Panc1 (cell line): Measurements from ENCODE around the gene LRRC71. TPM values are rescaled to one million over a fixed set of nuclear protein-coding genes. Genes with fewer than 3 reads are reported as not detected.

ENCODE experiments used
- ATAC-seq: fragments of 200-7000 bp; cut with Tn5 transposase; 2 replicates; pipeline ENCODE4 v1.9.1; 2020; ENCODE audit warnings: mild to moderate bottlenecking, moderate library complexity
- BruUV-seq: library from RNA; stranded (reverse); fragments of 400-500 nt; replicated peaks from 2 replicates; lab custom pipeline; 2021; lab: Mats Ljungman, UMichigan
- CTCF ChIA-PET: fragments of 300-600 bp; sonication (Branson Sonifier 250); formaldehyde crosslinking; loops from one replicate; lab custom pipeline; 2022; ENCODE audit warnings: antibody characterized with exemption; lab: Charles Lee
- POLR2A ChIA-PET: fragments of 300-600 bp; sonication (Branson Sonifier 250); formaldehyde crosslinking; loops from one replicate; lab custom pipeline; 2022; ENCODE audit warnings: antibody characterized with exemption; lab: Charles Lee
- DNase-seq: peaks from one replicate; pipeline ENCODE4 v3.0.0-alpha.2; 2010; ENCODE audit warnings: low read depth, low spot score
- H3K27ac ChIP-seq: 2 replicates; pipeline ENCODE4 v1.5.1; 2011; ENCODE audit warnings: mild to moderate bottlenecking, low read length, inconsistent platforms
- H3K27me3 ChIP-seq: fragments of 200-500 bp; sonication (Bioruptor generic); 2 replicates; pipeline ENCODE4 v1.6.0; 2014; ENCODE audit warnings: low read length, inconsistent platforms; ENCODE audit not compliant: control insufficient read depth, insufficient read depth
- H3K36me3 ChIP-seq: fragments of 200-500 bp; sonication (Bioruptor generic); 2 replicates; pipeline ENCODE4 v1.5.1; 2014; ENCODE audit warnings: inconsistent platforms, mild to moderate bottlenecking, low read length, moderate library complexity; ENCODE audit not compliant: control insufficient read depth, insufficient read depth
- H3K4me1 ChIP-seq: 2 replicates; pipeline ENCODE4 v1.5.1; 2011; ENCODE audit warnings: inconsistent platforms, mild to moderate bottlenecking, low read length, moderate library complexity; ENCODE audit not compliant: control insufficient read depth, insufficient read depth
- H3K4me3 ChIP-seq, 2 experiments: 2 replicates each; pipeline ENCODE4 v1.5.1; 2011 to 2012; ENCODE audit warnings: low read depth in 2 of 2, low read length in 2 of 2, mild to moderate bottlenecking in 2 of 2, inconsistent platforms in 1 of 2, moderate library complexity in 1 of 2
- H3K9me3 ChIP-seq: fragments of 200-500 bp; sonication (Bioruptor generic); 2 replicates; pipeline ENCODE4 v1.5.1; 2014; ENCODE audit warnings: low read depth, mild to moderate bottlenecking, inconsistent platforms, low read length, moderate library complexity; ENCODE audit not compliant: control insufficient read depth, insufficient read depth
- POLR2AphosphoS5 ChIP-seq: IDR thresholded peaks from 2 replicates; pipeline ENCODE4 v1.6.1; 2012; ENCODE audit warnings: mild to moderate bottlenecking, low read depth, low read length, moderate library complexity
- SIN3A ChIP-seq: IDR thresholded peaks from 2 replicates; pipeline ENCODE4 v1.6.1; 2012; ENCODE audit warnings: low read depth, mild to moderate bottlenecking, low read length, moderate library complexity, borderline replicate concordance; ENCODE audit not compliant: insufficient read depth
- TCF7L2 ChIP-seq: IDR thresholded peaks from 2 replicates; pipeline ENCODE4 v1.6.1; 2011; ENCODE audit warnings: mild to moderate bottlenecking, low read depth, low read length, inconsistent platforms
- in situ Hi-C: cut with HindIII; loops from 2 replicates; pipeline ENCODE4 v1.10.0; 2016; ENCODE audit warnings: low sequenced_read_pairs, low pct_unique_long_range_greater_than_20kb
- intact Hi-C: fragments of 100-400 bp; cut with micrococcal nuclease; formaldehyde crosslinking; loops from one replicate; pipeline ENCODE4 v1.10.0; 2022; ENCODE audit not compliant: unreplicated experiment
- total RNA-seq: library from RNA; stranded (reverse); gene quantifications from one replicate; pipeline ENCODE4 v1.2.1, GENCODE V29; 2021; ENCODE audit not compliant: unreplicated experiment
- TF ChIP-seq, protein P1 (sequence below), 2 experiments: IDR thresholded peaks; 2 replicates each; pipeline ENCODE4 v1.6.1; 2011 to 2012; ENCODE audit warnings: low read depth in 2 of 2, control low read depth in 1 of 2, low read length in 1 of 2, mild to moderate bottlenecking in 1 of 2, moderate library complexity in 1 of 2; ENCODE audit not compliant: insufficient read depth in 1 of 2
- TF ChIP-seq, protein P2 (sequence below): fragments of 450-650 bp; IDR thresholded peaks from 2 replicates; pipeline ENCODE4 v1.5.1; 2017; ENCODE audit warnings: mild to moderate bottlenecking

Gene LRRC71
- total RNA-seq, 1 experiment from 2014 or later, result 0.77 TPM

DNA sequence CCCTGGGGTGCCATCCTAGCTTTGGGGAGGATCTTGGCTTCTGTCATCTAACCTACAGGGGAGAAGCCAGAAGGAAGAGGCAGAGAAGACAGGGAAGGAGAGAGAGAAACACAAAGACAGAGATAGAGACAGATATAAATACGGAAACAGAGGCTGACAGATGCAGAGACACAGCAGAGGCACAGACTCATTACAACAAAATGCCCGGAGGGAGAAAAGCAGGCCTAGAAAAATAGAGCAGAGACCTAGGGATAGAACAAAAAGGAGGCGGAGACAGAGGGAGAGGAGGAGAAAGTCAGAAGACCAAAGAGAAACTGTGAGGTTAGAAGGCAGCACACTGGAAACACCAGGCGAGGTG, 25.0 kb upstream of the LRRC71 start:
- CTCF ChIA-PET, result interaction anchor here (1.0 to 1.2 kb wide), 2 partner anchors 32 to 35 kb away, joined by 4 to 9 read pairs; partner anchors contain the start of gene NTRK1
- ATAC-seq (no peak), DNase-seq (no peak)
- intact Hi-C loops, result no loop called here
- BruUV-seq, result no TSS peak
- Histone ChIP-seq H3K4me1 (peaks cover 62% of the 10 kb centered on the region), H3K4me3 (peak overlapping the region in 1 of 2 experiments; percentile 52; a peak in 2 of 4 replicates), H3K36me3 (no peaks in the 10 kb centered on the region), H3K27me3 (no peaks in the 10 kb centered on the region), H3K9me3 (no peaks in the 10 kb centered on the region), H3K27ac (peak overlapping the region; percentile 91)
- TF ChIP-seq TCF7L2, result no peak
- TF ChIP-seq POLR2AphosphoS5, result no peak
- no peak for TF ChIP-seq SIN3A
- TF ChIP-seq, protein P1, sequence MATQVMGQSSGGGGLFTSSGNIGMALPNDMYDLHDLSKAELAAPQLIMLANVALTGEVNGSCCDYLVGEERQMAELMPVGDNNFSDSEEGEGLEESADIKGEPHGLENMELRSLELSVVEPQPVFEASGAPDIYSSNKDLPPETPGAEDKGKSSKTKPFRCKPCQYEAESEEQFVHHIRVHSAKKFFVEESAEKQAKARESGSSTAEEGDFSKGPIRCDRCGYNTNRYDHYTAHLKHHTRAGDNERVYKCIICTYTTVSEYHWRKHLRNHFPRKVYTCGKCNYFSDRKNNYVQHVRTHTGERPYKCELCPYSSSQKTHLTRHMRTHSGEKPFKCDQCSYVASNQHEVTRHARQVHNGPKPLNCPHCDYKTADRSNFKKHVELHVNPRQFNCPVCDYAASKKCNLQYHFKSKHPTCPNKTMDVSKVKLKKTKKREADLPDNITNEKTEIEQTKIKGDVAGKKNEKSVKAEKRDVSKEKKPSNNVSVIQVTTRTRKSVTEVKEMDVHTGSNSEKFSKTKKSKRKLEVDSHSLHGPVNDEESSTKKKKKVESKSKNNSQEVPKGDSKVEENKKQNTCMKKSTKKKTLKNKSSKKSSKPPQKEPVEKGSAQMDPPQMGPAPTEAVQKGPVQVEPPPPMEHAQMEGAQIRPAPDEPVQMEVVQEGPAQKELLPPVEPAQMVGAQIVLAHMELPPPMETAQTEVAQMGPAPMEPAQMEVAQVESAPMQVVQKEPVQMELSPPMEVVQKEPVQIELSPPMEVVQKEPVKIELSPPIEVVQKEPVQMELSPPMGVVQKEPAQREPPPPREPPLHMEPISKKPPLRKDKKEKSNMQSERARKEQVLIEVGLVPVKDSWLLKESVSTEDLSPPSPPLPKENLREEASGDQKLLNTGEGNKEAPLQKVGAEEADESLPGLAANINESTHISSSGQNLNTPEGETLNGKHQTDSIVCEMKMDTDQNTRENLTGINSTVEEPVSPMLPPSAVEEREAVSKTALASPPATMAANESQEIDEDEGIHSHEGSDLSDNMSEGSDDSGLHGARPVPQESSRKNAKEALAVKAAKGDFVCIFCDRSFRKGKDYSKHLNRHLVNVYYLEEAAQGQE (IDR thresholded peaks at IDR 0.05; ENCODE audit: insufficient read depth in 1 of 2, low read depth in 2 of 2, low read length in 1 of 2), result no peak
- TF ChIP-seq, protein P2, sequence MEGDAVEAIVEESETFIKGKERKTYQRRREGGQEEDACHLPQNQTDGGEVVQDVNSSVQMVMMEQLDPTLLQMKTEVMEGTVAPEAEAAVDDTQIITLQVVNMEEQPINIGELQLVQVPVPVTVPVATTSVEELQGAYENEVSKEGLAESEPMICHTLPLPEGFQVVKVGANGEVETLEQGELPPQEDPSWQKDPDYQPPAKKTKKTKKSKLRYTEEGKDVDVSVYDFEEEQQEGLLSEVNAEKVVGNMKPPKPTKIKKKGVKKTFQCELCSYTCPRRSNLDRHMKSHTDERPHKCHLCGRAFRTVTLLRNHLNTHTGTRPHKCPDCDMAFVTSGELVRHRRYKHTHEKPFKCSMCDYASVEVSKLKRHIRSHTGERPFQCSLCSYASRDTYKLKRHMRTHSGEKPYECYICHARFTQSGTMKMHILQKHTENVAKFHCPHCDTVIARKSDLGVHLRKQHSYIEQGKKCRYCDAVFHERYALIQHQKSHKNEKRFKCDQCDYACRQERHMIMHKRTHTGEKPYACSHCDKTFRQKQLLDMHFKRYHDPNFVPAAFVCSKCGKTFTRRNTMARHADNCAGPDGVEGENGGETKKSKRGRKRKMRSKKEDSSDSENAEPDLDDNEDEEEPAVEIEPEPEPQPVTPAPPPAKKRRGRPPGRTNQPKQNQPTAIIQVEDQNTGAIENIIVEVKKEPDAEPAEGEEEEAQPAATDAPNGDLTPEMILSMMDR, result no peak
- in situ Hi-C loops, result no loop called here
- POLR2A ChIA-PET, result no interaction called here

DNA sequence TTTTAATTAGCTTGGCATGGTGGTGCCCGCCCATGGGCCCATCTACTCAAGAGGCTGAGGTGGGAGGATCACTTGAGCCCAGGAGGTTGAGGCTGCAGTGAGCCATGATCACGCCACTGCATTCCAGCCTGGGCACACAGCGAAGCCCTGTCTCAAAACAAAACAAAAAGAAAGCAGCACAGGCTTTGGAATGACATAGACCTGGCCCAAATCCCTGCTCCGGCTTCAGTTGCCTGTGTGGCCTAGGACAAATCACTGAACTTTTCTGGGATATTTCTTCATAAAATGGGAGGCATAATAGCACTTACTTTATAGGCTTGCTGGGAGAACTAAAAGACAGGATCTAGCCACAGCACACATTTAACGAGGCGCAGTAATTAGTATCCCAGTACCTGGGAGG, 24.5 kb upstream of the LRRC71 start:
- Histone ChIP-seq H3K9me3 (no peaks in the 10 kb centered on the region), H3K4me3 (peak overlapping the region in 1 of 2 experiments; percentile 32; a peak in 2 of 4 replicates), H3K27me3 (no peaks in the 10 kb centered on the region), H3K4me1 (peaks cover 65% of the 10 kb centered on the region), H3K27ac (peak overlapping the region; percentile 91), H3K36me3 (no peaks in the 10 kb centered on the region)
- POLR2A ChIA-PET, result no interaction called here
- no TSS peak for BruUV-seq
- TF ChIP-seq POLR2AphosphoS5, result no peak
- TF ChIP-seq TCF7L2, result no peak
- TF ChIP-seq SIN3A, result no peak
- TF ChIP-seq, protein P2, result no peak
- TF ChIP-seq, protein P1 (IDR thresholded peaks at IDR 0.05; ENCODE audit: insufficient read depth in 1 of 2, low read depth in 2 of 2, low read length in 1 of 2), result no peak
- intact Hi-C loops (no loop called here), in situ Hi-C loops (no loop called here)
- DNase-seq (no peak), ATAC-seq (no peak)
- CTCF ChIA-PET, result no interaction called here
